HL-60 (cell line): ENCODE data around the gene ZBTB42.

Source experiments
- CTCF ChIP-seq: IDR thresholded peaks from one replicate; pipeline ENCODE4 v1.5.1; 2011; ENCODE audit warnings: low read length, control low read depth, inconsistent platforms; ENCODE audit not compliant: insufficient read depth
- POLR2AphosphoS5 ChIP-seq: IDR thresholded peaks from 2 replicates; pipeline ENCODE4 v1.6.1; 2012; ENCODE audit warnings: low read depth
- REST ChIP-seq: IDR thresholded peaks from 2 replicates; pipeline ENCODE4 v1.6.1; 2012; ENCODE audit warnings: low read depth; ENCODE audit not compliant: insufficient replicate concordance

- TF ChIP-seq CTCF: no peak
- TF ChIP-seq POLR2AphosphoS5: no peak
- TF ChIP-seq REST: no peak
Observed at GRCh38 chr14:104808456-104808855, 7.6 kb downstream of the ZBTB42 start.
